ENCODE results near the gene UBE2O. TPM values are rescaled to one million over a fixed set of nuclear protein-coding genes. Genes with fewer than 3 reads are reported as not detected.

The UBE2O gene
- total and polyA plus RNA-seq, 2 donors (not counting 3 experiments of a cell fraction or from before 2014, with no cell fraction given), result 13.9 to 34.1 TPM

- ChIA-PET CTCF (interaction anchor here (0.8 kb wide), 1 partner anchor 27 kb away, joined by 3 read pairs; no protein-coding TSS in a partner anchor), POLR2A (no interaction called here)
- Histone ChIP-seq H3K36me3 (ENCODE audit: control insufficient read depth in 2 of 2, extremely low read depth in 1 of 2, insufficient read depth in 2 of 2, low read length in 2 of 2) (peaks cover 0 to 11% of the 10 kb centered on the region in 2 experiments), H3K4me3 (replicated peaks in 1 of 3; ENCODE audit: insufficient read depth in 1 of 3, low read depth in 1 of 3, low read length in 3 of 3) (no peak overlapping the region), H3K79me2 (ENCODE audit: control insufficient read depth, insufficient read depth, low read length) (no peaks in the 10 kb centered on the region), H3K4me1 (ENCODE audit: control insufficient read depth, extremely low read depth, insufficient read depth, low read length) (no peaks in the 10 kb centered on the region), H3K27ac (ENCODE audit: insufficient read depth, low read depth, low read length) (no peak overlapping the region), H4K20me1 (replicated peaks; ENCODE audit: control insufficient read depth, extremely low read depth, insufficient read depth, low read length) (no peaks in the 10 kb centered on the region), H3K4me2 (ENCODE audit: insufficient read depth, low read length) (no peak overlapping the region), H2AFZ (ENCODE audit: low read depth, low read length) (no peak overlapping the region), H3K27me3 (ENCODE audit: control insufficient read depth in 2 of 2, insufficient read depth in 2 of 2, low read length in 2 of 2) (no peaks in the 10 kb centered on the region), H3K9me1 (replicated peaks; ENCODE audit: control insufficient read depth, extremely low read depth, insufficient read depth, low read length) (no peaks in the 10 kb centered on the region), H3K9me3 (replicated peaks; ENCODE audit: control insufficient read depth, insufficient read depth, low read length) (no peaks in the 10 kb centered on the region), H3K9ac (replicated peaks; ENCODE audit: extremely low read depth, insufficient read depth, low read length) (no peak overlapping the region)
- no peak for TF ChIP-seq POLR2AphosphoS5 (IDR thresholded peaks at IDR 0.05; ENCODE audit: insufficient read depth, low read depth, low read length)
- TF ChIP-seq JUN (IDR thresholded peaks at IDR 0.05; ENCODE audit: borderline replicate concordance, insufficient read depth, insufficient read length, low read depth), result no peak
- TF ChIP-seq EZH2 (IDR thresholded peaks at IDR 0.05; ENCODE audit: borderline replicate concordance, low read depth, low read length, severe bottlenecking), result no peak
- TF ChIP-seq MYC (IDR thresholded peaks at IDR 0.05; ENCODE audit: low read depth, low read length), result no peak
- no peak for TF ChIP-seq FOS (IDR thresholded peaks at IDR 0.05; ENCODE audit: borderline replicate concordance, insufficient read depth, low read length)
- TF ChIP-seq, protein P1, sequence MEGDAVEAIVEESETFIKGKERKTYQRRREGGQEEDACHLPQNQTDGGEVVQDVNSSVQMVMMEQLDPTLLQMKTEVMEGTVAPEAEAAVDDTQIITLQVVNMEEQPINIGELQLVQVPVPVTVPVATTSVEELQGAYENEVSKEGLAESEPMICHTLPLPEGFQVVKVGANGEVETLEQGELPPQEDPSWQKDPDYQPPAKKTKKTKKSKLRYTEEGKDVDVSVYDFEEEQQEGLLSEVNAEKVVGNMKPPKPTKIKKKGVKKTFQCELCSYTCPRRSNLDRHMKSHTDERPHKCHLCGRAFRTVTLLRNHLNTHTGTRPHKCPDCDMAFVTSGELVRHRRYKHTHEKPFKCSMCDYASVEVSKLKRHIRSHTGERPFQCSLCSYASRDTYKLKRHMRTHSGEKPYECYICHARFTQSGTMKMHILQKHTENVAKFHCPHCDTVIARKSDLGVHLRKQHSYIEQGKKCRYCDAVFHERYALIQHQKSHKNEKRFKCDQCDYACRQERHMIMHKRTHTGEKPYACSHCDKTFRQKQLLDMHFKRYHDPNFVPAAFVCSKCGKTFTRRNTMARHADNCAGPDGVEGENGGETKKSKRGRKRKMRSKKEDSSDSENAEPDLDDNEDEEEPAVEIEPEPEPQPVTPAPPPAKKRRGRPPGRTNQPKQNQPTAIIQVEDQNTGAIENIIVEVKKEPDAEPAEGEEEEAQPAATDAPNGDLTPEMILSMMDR (IDR thresholded peaks at IDR 0.05; ENCODE audit: extremely low read depth in 1 of 2, insufficient read depth in 1 of 2, low read depth in 1 of 2, low read length in 2 of 2), result no peak
- no peak for TF ChIP-seq POLR2A (IDR thresholded peaks at IDR 0.05; ENCODE audit: low read depth, low read length)
- dilution Hi-C loops (cut with MboI; ENCODE audit: extremely low pct_ligation_motif_present, low sequenced_read_pairs) (no loop called here), intact Hi-C loops (cut with micrococcal nuclease) (no loop called here)
- BruUV-seq (replicated peaks), result no TSS peak
- no peak for DNase-seq (ENCODE audit: low read depth, low spot score)
- no peak for FAIRE-seq
These were observed 19.3 kb upstream of the UBE2O start for GRCh38 chr17:76472258-76472645.
